ENCODE measurements around the gene ITGA3.

DNA sequence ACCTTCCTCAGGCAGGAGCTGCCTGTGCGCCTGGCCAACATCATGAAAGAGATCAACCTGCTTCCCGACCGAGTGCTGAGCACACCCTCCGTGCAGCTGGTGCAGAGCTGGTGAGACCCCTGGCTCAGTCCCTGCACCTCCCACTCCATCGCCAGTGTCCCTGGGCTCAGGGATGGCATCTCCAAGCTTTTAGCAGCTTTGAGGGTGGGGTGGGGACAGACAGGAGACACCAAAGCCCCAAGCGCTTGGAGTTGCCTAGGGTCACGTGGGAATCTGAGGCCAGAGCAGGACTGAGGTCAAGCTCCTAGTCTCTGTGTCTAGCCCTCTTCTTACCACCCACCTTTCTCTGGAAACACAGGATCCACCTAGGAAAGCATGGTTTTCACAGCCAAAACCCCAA is 41.5 kb downstream of the ITGA3 start:
- TF ChIP-seq, protein P1, sequence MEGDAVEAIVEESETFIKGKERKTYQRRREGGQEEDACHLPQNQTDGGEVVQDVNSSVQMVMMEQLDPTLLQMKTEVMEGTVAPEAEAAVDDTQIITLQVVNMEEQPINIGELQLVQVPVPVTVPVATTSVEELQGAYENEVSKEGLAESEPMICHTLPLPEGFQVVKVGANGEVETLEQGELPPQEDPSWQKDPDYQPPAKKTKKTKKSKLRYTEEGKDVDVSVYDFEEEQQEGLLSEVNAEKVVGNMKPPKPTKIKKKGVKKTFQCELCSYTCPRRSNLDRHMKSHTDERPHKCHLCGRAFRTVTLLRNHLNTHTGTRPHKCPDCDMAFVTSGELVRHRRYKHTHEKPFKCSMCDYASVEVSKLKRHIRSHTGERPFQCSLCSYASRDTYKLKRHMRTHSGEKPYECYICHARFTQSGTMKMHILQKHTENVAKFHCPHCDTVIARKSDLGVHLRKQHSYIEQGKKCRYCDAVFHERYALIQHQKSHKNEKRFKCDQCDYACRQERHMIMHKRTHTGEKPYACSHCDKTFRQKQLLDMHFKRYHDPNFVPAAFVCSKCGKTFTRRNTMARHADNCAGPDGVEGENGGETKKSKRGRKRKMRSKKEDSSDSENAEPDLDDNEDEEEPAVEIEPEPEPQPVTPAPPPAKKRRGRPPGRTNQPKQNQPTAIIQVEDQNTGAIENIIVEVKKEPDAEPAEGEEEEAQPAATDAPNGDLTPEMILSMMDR (IDR thresholded peaks at IDR 0.05), result no peak
- TF ChIP-seq POLR2A (IDR thresholded peaks at IDR 0.05), result no peak
